Activated CD4-positive, alpha-beta memory T cell treated with anti-CD3 and anti-CD28 coated beads for 36 hours (primary cell): ENCODE results near the gene C4orf54. TPM values are rescaled to one million over a fixed set of nuclear protein-coding genes. Genes with fewer than 3 reads are reported as not detected.

ENCODE experiments used
- CTCF ChIA-PET: fragments of 350-600 bp; sonication (Branson Sonifier 250); formaldehyde crosslinking; loops from one replicate; lab custom pipeline; 2021; ENCODE audit warnings: antibody characterized with exemption, inconsistent platforms; lab: Charles Lee
- POLR2A ChIA-PET: fragments of 350-600 bp; sonication (Branson Sonifier 250); formaldehyde crosslinking; loops from one replicate; lab custom pipeline; 2021; ENCODE audit warnings: antibody characterized with exemption; lab: Charles Lee
- DNase-seq: peaks from one replicate; pipeline ENCODE4 v3.0.0-alpha.2; 2020
- H3K27ac Mint-ChIP-seq: one replicate; pipeline ENCODE4 v1.8.0; 2021; ENCODE audit warnings: mixed read lengths
- H3K27me3 Mint-ChIP-seq: one replicate; pipeline ENCODE4 v1.8.0; 2021; ENCODE audit warnings: mixed read lengths
- H3K36me3 Mint-ChIP-seq: one replicate; pipeline ENCODE4 v1.8.0; 2021; ENCODE audit warnings: mixed read lengths
- H3K4me1 Mint-ChIP-seq: one replicate; pipeline ENCODE4 v1.8.0; 2021; ENCODE audit warnings: low read depth, mixed read lengths
- H3K4me3 Mint-ChIP-seq: one replicate; pipeline ENCODE4 v1.8.0; 2021; ENCODE audit warnings: mild to moderate bottlenecking, mixed read lengths
- H3K9me3 Mint-ChIP-seq: one replicate; pipeline ENCODE4 v1.8.0; 2021; ENCODE audit warnings: mixed read lengths
- intact Hi-C: fragments of 100-400 bp; cut with micrococcal nuclease; formaldehyde crosslinking; loops from one replicate; pipeline ENCODE4 v1.15.1; 2023
- total RNA-seq, 2 experiments: library from RNA; stranded (reverse); gene quantifications; one replicate each; pipeline ENCODE4 v1.2.3, GENCODE V29; 2021

Gene C4orf54
- total RNA-seq, 2 experiments from 2014 or later: not detected

DNA sequence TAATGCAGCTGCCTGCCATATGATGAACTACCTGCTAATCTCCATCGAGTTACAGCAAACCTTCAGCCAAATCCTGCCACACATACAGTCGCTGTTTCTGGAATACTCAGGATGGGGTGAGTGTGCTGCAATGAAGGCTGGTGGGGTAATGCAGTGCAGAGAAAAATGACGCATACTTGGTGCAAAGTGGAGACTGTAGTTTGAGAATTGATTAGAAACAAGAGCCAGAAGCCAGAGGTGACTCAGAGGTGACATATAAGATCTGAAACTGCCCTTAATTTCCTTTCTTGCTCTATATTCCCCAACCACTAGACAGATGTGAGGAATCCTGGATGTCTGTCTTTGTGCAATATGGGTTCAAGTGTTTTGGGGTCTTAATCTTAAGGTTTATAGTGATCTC, 22.0 kb downstream of the C4orf54 start:
- POLR2A ChIA-PET: no interaction called here
- Mint-ChIP-seq H3K27ac (no peak overlapping the region), H3K4me3 (no peak overlapping the region), H3K27me3 (peaks cover 4% of the 10 kb centered on the region), H3K9me3 (no peaks in the 10 kb centered on the region), H3K4me1 (no peaks in the 10 kb centered on the region), H3K36me3 (no peaks in the 10 kb centered on the region)
- intact Hi-C loops: no loop called here
- DNase-seq: no peak
- CTCF ChIA-PET: no interaction called here

DNA sequence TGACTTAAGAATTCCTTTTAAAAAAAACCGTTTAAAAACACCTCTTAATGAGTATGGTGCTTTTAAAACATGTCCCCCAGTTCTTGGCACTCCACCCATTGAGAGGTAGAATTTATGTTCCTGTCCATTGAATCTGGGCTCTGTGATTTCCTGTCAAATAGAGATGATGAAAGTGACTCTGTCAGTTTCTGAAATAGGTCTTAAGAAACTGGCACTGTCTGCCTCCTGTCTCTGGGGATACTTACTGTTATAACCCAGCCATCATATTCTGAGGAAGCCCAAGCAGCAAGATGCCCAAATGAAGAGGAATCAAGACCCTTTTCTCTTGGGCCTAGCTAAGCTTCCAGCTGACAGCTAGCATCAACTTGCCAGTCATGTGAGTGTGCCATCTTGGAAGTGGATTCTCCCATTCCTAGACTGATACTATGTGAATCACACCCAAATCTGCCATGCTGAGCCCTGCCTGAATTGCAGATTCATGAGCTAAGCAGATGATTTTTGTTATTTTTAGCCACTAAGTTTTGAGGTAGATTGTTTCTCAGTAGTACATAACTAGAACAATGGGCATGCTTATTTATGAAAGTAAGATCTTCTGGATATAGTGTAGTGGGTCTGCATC, 22.8 kb downstream of the C4orf54 start:
- Mint-ChIP-seq H3K9me3 (no peaks in the 10 kb centered on the region), H3K4me1 (peaks cover 4% of the 10 kb centered on the region), H3K27me3 (peaks cover 1% of the 10 kb centered on the region), H3K36me3 (no peaks in the 10 kb centered on the region), H3K27ac (no peak overlapping the region), H3K4me3 (no peak overlapping the region)
- POLR2A ChIA-PET: no interaction called here
- CTCF ChIA-PET: no interaction called here
- no peak for DNase-seq
- intact Hi-C loops: no loop called here

DNA sequence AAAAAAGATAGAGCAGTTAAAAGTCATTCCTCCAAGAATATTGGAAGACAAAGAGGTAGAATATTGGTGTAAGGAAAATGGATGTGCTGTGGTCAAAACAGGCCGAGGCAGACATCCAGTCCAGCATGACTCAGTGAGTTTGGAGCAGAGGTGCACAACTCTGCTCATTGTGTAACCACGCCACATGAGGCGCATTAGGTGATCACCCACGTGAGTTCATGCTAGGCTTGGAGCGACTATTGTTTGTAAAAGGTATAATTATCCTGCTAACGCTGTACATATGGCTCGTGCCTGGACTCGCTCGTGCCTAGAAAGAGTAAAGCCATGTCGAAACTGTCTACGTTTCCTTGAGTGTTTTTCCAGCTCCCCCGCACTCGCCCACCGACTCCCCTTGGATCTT, 23.9 kb downstream of the C4orf54 start:
- no peak overlapping the region for H3K27ac Mint-ChIP-seq
- H3K4me1 Mint-ChIP-seq: peaks cover 4% of the 10 kb centered on the region
- H3K27me3 Mint-ChIP-seq: peaks cover 1% of the 10 kb centered on the region
- intact Hi-C loops: no loop called here
- POLR2A ChIA-PET: no interaction called here
- CTCF ChIA-PET: no interaction called here
- no peak for DNase-seq
- H3K4me3 Mint-ChIP-seq: no peak overlapping the region
- no peaks in the 10 kb centered on the region for H3K36me3 Mint-ChIP-seq
- H3K9me3 Mint-ChIP-seq: no peaks in the 10 kb centered on the region

DNA sequence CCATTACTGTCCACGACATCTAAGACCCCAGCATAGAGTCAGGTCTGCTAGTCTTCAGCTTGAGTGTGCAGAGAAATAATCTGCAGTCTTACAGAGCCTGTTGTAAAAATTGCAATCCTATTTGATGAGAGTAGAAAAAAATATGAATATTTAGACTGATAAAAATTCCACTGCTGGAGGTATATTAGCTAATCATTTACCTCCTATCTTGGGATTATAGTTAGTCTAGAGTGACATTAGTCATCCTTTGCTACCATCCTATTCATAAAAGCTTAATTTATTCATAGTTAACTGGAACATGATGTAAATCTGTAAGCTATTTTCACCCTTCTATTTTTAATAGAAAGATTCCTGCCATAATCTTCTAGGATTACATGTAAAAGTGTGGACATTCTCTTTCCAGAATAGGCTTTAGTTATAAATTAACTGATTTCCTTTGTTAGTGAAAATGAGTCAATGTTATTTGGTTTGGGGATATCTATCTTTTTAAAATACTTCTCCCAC, 26.7 kb downstream of the C4orf54 start:
- Mint-ChIP-seq H3K27me3 (peaks cover 1% of the 10 kb centered on the region), H3K4me3 (no peak overlapping the region), H3K4me1 (peaks cover 4% of the 10 kb centered on the region), H3K36me3 (no peaks in the 10 kb centered on the region), H3K27ac (no peak overlapping the region), H3K9me3 (no peaks in the 10 kb centered on the region)
- intact Hi-C loops: no loop called here
- POLR2A ChIA-PET: no interaction called here
- no peak for DNase-seq
- CTCF ChIA-PET: no interaction called here

DNA sequence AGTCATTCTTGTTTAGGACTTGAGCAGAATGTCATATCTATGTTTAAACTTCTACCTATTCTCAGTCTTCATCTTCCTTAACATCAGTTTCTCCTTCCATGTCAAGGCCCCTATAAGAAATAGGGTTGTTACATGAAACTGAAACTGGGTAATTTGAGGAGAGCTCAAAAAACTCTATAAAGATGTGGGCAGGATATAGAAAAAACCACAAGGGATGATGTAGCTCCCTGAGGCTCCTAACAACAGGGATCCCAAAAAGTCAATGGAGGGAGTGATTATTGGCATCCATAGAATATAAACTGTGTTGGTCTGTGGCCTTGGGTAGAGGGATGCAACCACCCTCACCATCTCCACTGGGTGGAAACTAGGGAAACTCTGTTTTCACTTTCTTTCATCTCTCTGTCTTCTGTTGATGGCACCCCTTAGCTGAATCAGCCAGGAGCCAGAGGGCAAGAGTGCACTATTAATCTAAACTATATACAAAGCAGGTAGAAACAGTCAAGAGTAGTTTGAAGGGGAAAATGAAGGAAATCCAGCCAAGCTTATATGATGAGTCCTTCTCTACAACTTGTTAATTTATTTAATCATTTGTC, 27.6 kb downstream of the C4orf54 start:
- Mint-ChIP-seq H3K4me1 (peaks cover 4% of the 10 kb centered on the region), H3K4me3 (no peak overlapping the region), H3K27ac (no peak overlapping the region), H3K9me3 (no peaks in the 10 kb centered on the region), H3K36me3 (no peaks in the 10 kb centered on the region), H3K27me3 (no peaks in the 10 kb centered on the region)
- no peak for DNase-seq
- POLR2A ChIA-PET: no interaction called here
- CTCF ChIA-PET: no interaction called here
- intact Hi-C loops: loop anchor here (10.0 kb wide), 1 partner anchor 175 kb away; no protein-coding TSS in a partner anchor

DNA sequence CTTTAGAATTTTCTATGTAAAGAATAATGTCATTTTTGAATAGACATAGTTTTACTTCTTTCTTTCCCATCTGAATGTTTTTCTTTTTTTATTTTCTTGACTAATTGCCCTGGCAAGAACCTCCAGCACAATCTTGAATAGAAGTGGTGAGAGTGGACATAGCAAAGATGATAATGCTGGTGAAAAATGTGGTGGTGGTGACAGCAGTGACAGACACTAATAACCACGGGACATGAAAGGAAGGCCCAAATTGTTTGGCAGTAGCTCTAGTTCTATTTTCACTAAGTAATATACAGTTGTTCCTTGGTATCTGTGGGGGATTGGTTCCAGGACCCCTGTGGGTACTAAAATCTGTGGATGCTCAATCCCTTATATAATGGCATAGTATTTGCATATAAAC, 29.6 kb downstream of the C4orf54 start:
- Mint-ChIP-seq H3K4me1 (peaks cover 8% of the 10 kb centered on the region), H3K36me3 (no peaks in the 10 kb centered on the region), H3K27me3 (no peaks in the 10 kb centered on the region), H3K27ac (no peak overlapping the region), H3K4me3 (no peak overlapping the region), H3K9me3 (no peaks in the 10 kb centered on the region)
- intact Hi-C loops: loop anchor here (10.0 kb wide), 1 partner anchor 177 kb away; no protein-coding TSS in a partner anchor
- DNase-seq: no peak
- CTCF ChIA-PET: no interaction called here
- POLR2A ChIA-PET: no interaction called here

DNA sequence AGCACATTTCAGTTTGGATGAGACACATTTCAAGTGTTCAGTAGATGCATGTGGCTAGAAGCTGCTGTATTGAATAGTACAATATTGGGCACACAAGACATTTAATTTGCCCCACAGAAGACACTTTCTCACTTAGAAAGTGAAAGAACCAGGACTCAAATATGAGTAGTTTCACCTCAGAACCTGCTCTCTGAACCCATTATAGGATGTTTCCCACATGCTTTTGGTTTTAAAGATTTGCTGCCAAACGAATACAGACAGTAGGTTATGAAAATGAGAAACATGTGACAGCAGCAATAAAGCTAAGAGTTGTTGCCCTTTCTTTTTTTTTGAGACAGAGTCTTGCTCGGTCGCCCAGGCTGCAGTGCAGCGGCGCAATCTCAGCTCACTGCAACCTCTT, 32.3 kb downstream of the C4orf54 start:
- DNase-seq: no peak
- intact Hi-C loops: loop anchor here (10.0 kb wide), 1 partner anchor 179 kb away; no protein-coding TSS in a partner anchor
- H3K27me3 Mint-ChIP-seq: peaks cover 2% of the 10 kb centered on the region
- H3K4me1 Mint-ChIP-seq: peaks cover 8% of the 10 kb centered on the region
- CTCF ChIA-PET: interaction anchor here (1.0 kb wide), 1 partner anchor 183 kb away, joined by 3 read pairs; no protein-coding TSS in a partner anchor
- H3K36me3 Mint-ChIP-seq: no peaks in the 10 kb centered on the region
- no peak overlapping the region for H3K27ac Mint-ChIP-seq
- POLR2A ChIA-PET: no interaction called here
- H3K4me3 Mint-ChIP-seq: no peak overlapping the region
- no peaks in the 10 kb centered on the region for H3K9me3 Mint-ChIP-seq

DNA sequence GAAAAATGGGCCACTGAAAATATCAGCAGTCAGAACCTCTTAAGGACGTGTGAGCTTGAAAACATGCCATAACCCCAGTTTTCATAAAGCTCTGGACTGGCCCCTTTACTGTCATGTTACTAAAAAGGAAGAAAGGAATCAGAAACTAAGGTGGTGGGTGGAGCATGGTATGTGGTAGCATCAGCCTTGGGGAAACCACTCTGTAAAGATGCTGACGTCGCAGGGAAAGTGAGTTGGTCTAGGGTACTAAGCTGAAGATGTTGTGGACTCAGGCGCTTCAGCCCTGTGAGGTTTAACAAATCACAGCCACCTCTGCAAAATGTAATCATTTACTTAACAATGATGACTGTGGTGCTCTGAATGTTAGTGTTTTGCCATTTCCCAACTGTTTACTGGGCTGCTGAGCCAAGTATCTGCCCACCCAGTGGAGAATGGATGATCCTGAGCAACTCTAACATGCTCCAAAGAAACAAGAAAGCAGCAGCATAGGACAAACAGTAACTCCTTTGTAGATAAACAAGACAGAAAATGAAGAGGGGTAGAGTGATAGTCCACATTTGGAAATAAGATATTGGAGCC, 33.4 kb downstream of the C4orf54 start:
- POLR2A ChIA-PET: no interaction called here
- CTCF ChIA-PET: interaction anchor here (0.6 to 1.0 kb wide), 2 partner anchors 37 to 184 kb away, joined by 3 read pairs; no protein-coding TSS in a partner anchor
- Mint-ChIP-seq H3K36me3 (no peaks in the 10 kb centered on the region), H3K27me3 (peaks cover 2% of the 10 kb centered on the region), H3K4me1 (peaks cover 3% of the 10 kb centered on the region), H3K27ac (no peak overlapping the region), H3K4me3 (no peak overlapping the region), H3K9me3 (no peaks in the 10 kb centered on the region)
- peak; percentile 31 for DNase-seq
- intact Hi-C loops: loop anchor here (10.0 kb wide), 1 partner anchor 181 kb away; no protein-coding TSS in a partner anchor

DNA sequence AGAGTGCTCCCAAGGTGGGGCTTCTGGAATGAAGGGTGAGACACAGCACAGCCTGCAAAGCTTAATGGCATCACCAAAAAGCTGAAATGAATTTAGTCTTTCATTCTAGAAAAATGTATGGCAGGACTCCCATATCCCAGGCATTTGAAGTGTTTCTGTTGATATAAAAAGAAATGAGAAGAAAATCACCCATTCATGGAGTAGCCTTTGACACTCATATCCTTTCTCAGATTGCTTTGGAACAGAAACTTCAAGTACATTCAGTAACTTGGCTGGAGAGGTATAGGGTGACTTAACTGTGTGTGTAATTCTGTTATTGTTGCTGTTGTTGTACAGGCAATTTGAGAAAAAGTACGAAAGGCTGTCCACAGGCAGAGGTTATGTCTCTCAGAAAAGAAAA, 35.3 kb downstream of the C4orf54 start:
- no peaks in the 10 kb centered on the region for H3K9me3 Mint-ChIP-seq
- H3K27me3 Mint-ChIP-seq: peaks cover 4% of the 10 kb centered on the region
- H3K36me3 Mint-ChIP-seq: no peaks in the 10 kb centered on the region
- DNase-seq: no peak
- intact Hi-C loops: loop anchor here (10.0 kb wide), 1 partner anchor 182 kb away; no protein-coding TSS in a partner anchor
- H3K4me3 Mint-ChIP-seq: no peak overlapping the region
- H3K27ac Mint-ChIP-seq: no peak overlapping the region
- peaks cover 3% of the 10 kb centered on the region for H3K4me1 Mint-ChIP-seq
- ChIA-PET POLR2A (no interaction called here), CTCF (no interaction called here)

DNA sequence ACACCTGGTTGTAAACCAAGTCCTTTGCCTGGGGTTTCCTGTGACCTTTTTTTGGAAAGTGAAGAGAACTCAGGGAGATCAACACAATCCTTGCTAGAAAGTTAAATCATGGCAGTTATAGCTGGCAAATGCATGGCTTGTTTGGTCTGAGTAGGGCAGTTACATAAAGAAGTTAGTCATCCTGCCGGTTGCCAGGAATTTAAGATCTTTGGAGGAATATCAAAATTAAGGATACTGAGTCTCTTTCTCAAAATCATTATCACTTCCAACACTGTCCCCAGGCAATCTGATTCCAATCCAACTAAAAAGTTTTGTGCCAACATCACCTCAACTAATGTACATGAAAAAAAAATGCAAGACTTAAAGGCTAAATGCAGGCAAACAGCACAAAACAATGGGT, 40.3 kb downstream of the C4orf54 start:
- no peak overlapping the region for H3K27ac Mint-ChIP-seq
- DNase-seq: no peak
- ChIA-PET CTCF (no interaction called here), POLR2A (no interaction called here)
- no peaks in the 10 kb centered on the region for H3K9me3 Mint-ChIP-seq
- H3K27me3 Mint-ChIP-seq: peaks cover 6% of the 10 kb centered on the region
- no peaks in the 10 kb centered on the region for H3K36me3 Mint-ChIP-seq
- no peaks in the 10 kb centered on the region for H3K4me1 Mint-ChIP-seq
- intact Hi-C loops: no loop called here
- no peak overlapping the region for H3K4me3 Mint-ChIP-seq

DNA sequence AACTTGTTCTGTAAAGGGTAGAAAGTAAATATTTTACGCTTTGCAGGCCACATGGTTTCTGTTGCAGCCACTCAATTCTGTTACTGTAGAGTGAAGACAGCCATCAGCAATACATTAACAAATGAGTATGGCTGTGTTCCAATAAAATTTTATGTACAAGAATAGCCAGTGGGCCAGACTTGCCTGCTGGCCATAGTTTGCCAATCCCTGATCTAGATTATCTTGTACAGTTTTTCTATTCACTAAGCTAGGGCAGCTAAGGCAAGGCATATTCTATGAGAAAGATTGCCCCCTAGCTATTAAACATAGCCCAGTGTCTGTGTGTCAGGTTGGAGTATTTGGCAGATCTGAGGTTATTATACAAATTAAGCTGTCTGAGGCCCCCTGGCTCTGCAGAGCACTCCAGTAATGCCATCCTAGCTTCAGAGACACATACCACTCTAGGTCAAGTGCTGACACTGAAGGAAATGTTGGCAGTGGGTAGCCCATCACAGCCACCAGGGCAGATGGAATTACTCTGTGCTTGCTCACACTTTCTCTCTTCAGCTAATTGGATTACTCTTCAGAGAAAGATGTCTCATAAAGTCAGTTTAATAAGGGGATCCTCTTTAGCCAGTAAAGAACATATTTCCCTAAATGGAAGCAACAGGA, 42.3 kb downstream of the C4orf54 start:
- H3K27me3 Mint-ChIP-seq: peaks cover 8% of the 10 kb centered on the region
- H3K27ac Mint-ChIP-seq: no peak overlapping the region
- H3K9me3 Mint-ChIP-seq: no peaks in the 10 kb centered on the region
- H3K4me1 Mint-ChIP-seq: no peaks in the 10 kb centered on the region
- no peak overlapping the region for H3K4me3 Mint-ChIP-seq
- POLR2A ChIA-PET: no interaction called here
- no peaks in the 10 kb centered on the region for H3K36me3 Mint-ChIP-seq
- CTCF ChIA-PET: interaction anchor here (0.7 to 0.8 kb wide), 3 partner anchors 30 to 1559 kb away, joined by 3 to 5 read pairs (median 3); no protein-coding TSS in a partner anchor
- intact Hi-C loops: no loop called here
- DNase-seq: no peak

DNA sequence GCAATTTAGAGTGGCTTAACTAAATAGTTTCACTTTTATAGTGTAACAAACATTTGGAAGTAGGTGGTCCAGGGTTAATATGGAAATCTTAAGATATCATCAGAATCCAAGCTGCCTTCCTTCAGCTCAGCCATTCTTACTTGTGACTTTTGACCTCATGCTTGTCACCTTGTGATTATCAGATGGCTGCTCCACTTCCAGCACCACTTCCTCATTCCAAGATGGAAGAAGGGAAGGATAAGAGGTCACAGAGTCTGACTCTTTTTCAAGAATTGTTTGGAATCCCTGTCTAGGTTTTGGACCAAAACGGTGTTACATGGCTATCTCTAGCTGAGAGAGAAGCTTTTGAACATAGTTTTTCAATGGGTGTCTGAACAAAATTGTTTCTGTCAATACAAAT, 43.1 kb downstream of the C4orf54 start:
- Mint-ChIP-seq H3K27ac (no peak overlapping the region), H3K9me3 (no peaks in the 10 kb centered on the region), H3K4me3 (no peak overlapping the region), H3K27me3 (peaks cover 14% of the 10 kb centered on the region), H3K36me3 (no peaks in the 10 kb centered on the region), H3K4me1 (no peaks in the 10 kb centered on the region)
- CTCF ChIA-PET: no interaction called here
- POLR2A ChIA-PET: no interaction called here
- no peak for DNase-seq
- intact Hi-C loops: no loop called here
